ENCODE data around the gene ASIC2.

The ASIC2 gene

GRCh38 chr17:33109336-33110072, 183.6 kb downstream of the ASIC2 start:
- Histone ChIP-seq H3K4me3 (ENCODE audit: low read length) (no peak overlapping the region), H3K27me3 (ENCODE audit: insufficient read depth, low read length) (no peaks in the 10 kb centered on the region), H3K9ac (ENCODE audit: low read depth, low read length) (no peak overlapping the region), H3K27ac (ENCODE audit: low read depth, low read length) (no peak overlapping the region), H3K4me1 (ENCODE audit: insufficient read depth, low read length) (no peaks in the 10 kb centered on the region), H3K9me3 (ENCODE audit: insufficient read depth, low read depth, low read length) (no peaks in the 10 kb centered on the region), H3K36me3 (ENCODE audit: insufficient read depth, low read length) (no peaks in the 10 kb centered on the region)
- 93% methylated on average over 5 of the region's 5 CpGs for WGBS

GRCh38 chr17:33106525-33107165, 186.4 kb downstream of the ASIC2 start:
- no peaks in the 10 kb centered on the region for H3K9me3 ChIP-seq (ENCODE audit: insufficient read depth, low read depth, low read length)
- no peaks in the 10 kb centered on the region for H3K4me1 ChIP-seq (ENCODE audit: insufficient read depth, low read length)
- no peak overlapping the region for H3K4me3 ChIP-seq (ENCODE audit: low read length)
- no peaks in the 10 kb centered on the region for H3K36me3 ChIP-seq (ENCODE audit: insufficient read depth, low read length)
- 90% methylated on average over 6 of the region's 6 CpGs for WGBS
- H3K27ac ChIP-seq (ENCODE audit: low read depth, low read length): no peak overlapping the region
- no peaks in the 10 kb centered on the region for H3K27me3 ChIP-seq (ENCODE audit: insufficient read depth, low read length)
- no peak overlapping the region for H3K9ac ChIP-seq (ENCODE audit: low read depth, low read length)

DNA sequence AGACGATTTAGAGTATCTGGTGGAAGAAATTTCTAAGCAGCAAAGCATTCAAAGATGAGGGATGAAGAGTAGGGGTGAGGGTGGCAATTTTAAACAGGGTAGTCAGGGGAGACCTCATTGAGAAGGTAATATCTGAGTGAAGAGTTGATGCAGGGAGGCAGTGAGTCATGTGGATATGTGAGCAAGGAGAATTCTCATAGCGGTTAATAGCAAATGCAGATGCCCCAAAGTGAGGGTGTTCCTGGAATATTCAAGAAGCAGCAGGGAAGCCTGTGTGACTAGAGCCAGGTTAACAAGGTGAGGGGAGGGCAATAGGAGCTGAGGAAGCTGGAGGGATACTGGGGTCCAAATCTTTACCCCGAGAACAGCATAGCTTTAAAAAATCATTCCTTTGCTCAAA, 187.2 kb downstream of the ASIC2 start:
- WGBS: 79% methylated on average over 2 of the region's 3 CpGs
- Histone ChIP-seq H3K36me3 (ENCODE audit: insufficient read depth, low read length) (no peaks in the 10 kb centered on the region), H3K4me3 (ENCODE audit: low read length) (no peak overlapping the region), H3K9ac (ENCODE audit: low read depth, low read length) (no peak overlapping the region), H3K4me1 (ENCODE audit: insufficient read depth, low read length) (no peaks in the 10 kb centered on the region), H3K27me3 (ENCODE audit: insufficient read depth, low read length) (no peaks in the 10 kb centered on the region), H3K9me3 (ENCODE audit: insufficient read depth, low read depth, low read length) (no peaks in the 10 kb centered on the region), H3K27ac (ENCODE audit: low read depth, low read length) (no peak overlapping the region)

DNA sequence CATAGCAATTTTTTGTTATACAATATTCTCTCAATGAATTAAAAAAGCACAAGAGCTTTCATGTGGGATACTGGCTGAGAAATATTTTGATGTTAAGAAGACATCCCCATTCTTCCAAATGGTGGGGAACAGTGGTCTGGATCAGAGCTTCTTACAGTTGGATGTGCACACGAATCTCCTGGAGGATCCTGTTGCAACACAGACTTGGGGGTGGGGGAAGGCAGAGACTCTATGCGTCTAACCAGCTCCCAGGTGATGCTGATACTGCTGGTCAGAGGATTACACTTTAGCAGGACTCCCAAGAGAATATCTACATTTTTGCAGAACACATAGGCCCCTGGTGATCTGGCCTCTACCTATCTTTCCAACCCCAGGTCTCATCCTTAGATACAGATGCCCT, 193.2 kb downstream of the ASIC2 start:
- Histone ChIP-seq H3K9ac (ENCODE audit: low read depth, low read length) (no peak overlapping the region), H3K27ac (ENCODE audit: low read depth, low read length) (no peak overlapping the region), H3K4me3 (ENCODE audit: low read length) (no peak overlapping the region), H3K4me1 (ENCODE audit: insufficient read depth, low read length) (no peaks in the 10 kb centered on the region), H3K27me3 (ENCODE audit: insufficient read depth, low read length) (0 out of 2 replicates have a peak, but pooled peaks cover 4% of the 10 kb centered on the region), H3K36me3 (ENCODE audit: insufficient read depth, low read length) (no peaks in the 10 kb centered on the region), H3K9me3 (ENCODE audit: insufficient read depth, low read depth, low read length) (no peaks in the 10 kb centered on the region)
- 89% methylated on average over 2 of the region's 2 CpGs for whole genome bisulfite sequencing

DNA sequence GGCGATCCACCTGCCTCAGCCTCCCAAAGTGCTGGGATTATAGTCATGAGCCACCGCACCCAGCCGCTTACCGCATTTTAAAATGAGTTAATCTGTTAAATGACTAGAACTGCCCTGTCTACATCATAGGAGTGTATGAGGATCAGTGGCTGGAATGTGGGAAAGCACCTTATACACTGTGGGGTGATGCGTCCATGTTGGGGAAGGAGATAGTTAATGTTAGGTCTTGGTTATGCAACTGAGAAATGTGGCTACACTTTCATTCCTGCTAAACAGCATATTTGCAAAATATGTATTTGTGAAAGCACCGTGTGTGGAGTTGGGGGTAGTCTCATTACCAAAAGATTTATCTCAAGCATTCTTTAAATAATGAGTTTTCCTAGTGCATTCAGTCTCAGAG, 193.8 kb downstream of the ASIC2 start:
- Histone ChIP-seq H3K9me3 (ENCODE audit: insufficient read depth, low read depth, low read length) (no peaks in the 10 kb centered on the region), H3K9ac (ENCODE audit: low read depth, low read length) (no peak overlapping the region), H3K4me1 (ENCODE audit: insufficient read depth, low read length) (no peaks in the 10 kb centered on the region), H3K4me3 (ENCODE audit: low read length) (no peak overlapping the region), H3K27me3 (ENCODE audit: insufficient read depth, low read length) (0 out of 2 replicates have a peak, but pooled peaks cover 4% of the 10 kb centered on the region), H3K36me3 (ENCODE audit: insufficient read depth, low read length) (no peaks in the 10 kb centered on the region), H3K27ac (ENCODE audit: low read depth, low read length) (no peak overlapping the region)
- 95% methylated on average over 5 of the region's 6 CpGs for WGBS

- H3K36me3 ChIP-seq (ENCODE audit: insufficient read depth, low read length): no peaks in the 10 kb centered on the region
- 90% methylated on average over 8 of the region's 8 CpGs for WGBS
- no peak overlapping the region for H3K4me3 ChIP-seq (ENCODE audit: low read length)
- H3K9ac ChIP-seq (ENCODE audit: low read depth, low read length): no peak overlapping the region
- H3K4me1 ChIP-seq (ENCODE audit: insufficient read depth, low read length): no peaks in the 10 kb centered on the region
- no peaks in the 10 kb centered on the region for H3K9me3 ChIP-seq (ENCODE audit: insufficient read depth, low read depth, low read length)
- H3K27ac ChIP-seq (ENCODE audit: low read depth, low read length): no peak overlapping the region
- 0 out of 2 replicates have a peak, but pooled peaks cover 4% of the 10 kb centered on the region for H3K27me3 ChIP-seq (ENCODE audit: insufficient read depth, low read length)
Measured at GRCh38 chr17:33097411-33097810, 195.7 kb downstream of the ASIC2 start.

- Histone ChIP-seq H3K4me3 (ENCODE audit: low read length) (no peak overlapping the region), H3K36me3 (ENCODE audit: insufficient read depth, low read length) (no peaks in the 10 kb centered on the region), H3K9me3 (ENCODE audit: insufficient read depth, low read depth, low read length) (no peaks in the 10 kb centered on the region), H3K4me1 (ENCODE audit: insufficient read depth, low read length) (no peaks in the 10 kb centered on the region), H3K27ac (ENCODE audit: low read depth, low read length) (no peak overlapping the region), H3K27me3 (ENCODE audit: insufficient read depth, low read length) (0 out of 2 replicates have a peak, but pooled peaks cover 4% of the 10 kb centered on the region), H3K9ac (ENCODE audit: low read depth, low read length) (no peak overlapping the region)
- 95% methylated on average over 4 of the region's 4 CpGs for WGBS
Measured at GRCh38 chr17:33096161-33096560, 196.9 kb downstream of the ASIC2 start.

GRCh38 chr17:33091271-33091670, 201.8 kb downstream of the ASIC2 start:
- WGBS: 86% methylated on average over 5 of the region's 5 CpGs
- no peaks in the 10 kb centered on the region for H3K27me3 ChIP-seq (ENCODE audit: insufficient read depth, low read length)
- no peaks in the 10 kb centered on the region for H3K36me3 ChIP-seq (ENCODE audit: insufficient read depth, low read length)
- H3K9me3 ChIP-seq (ENCODE audit: insufficient read depth, low read depth, low read length): no peaks in the 10 kb centered on the region
- no peaks in the 10 kb centered on the region for H3K4me1 ChIP-seq (ENCODE audit: insufficient read depth, low read length)
- no peak overlapping the region for H3K27ac ChIP-seq (ENCODE audit: low read depth, low read length)
- no peak overlapping the region for H3K4me3 ChIP-seq (ENCODE audit: low read length)
- H3K9ac ChIP-seq (ENCODE audit: low read depth, low read length): no peak overlapping the region

DNA sequence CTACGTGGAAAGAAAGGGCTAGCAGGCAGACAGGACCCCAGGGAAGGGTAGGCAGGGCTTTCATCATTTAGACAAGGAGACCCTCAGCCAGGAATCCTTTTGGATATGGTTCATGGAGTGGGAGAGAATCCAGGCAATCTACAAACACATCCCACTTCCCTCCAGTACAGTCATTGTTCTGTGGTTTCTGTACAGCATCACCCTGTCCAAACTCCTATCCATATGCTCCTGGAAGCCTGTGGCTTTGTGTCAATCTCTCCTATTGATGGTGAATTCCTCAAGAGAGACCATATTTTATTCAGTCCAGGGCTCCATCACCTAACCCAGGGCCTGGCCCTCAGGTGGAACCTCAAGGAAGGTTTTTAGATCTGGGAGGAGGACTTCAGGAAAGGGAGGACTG, 202.3 kb downstream of the ASIC2 start:
- Histone ChIP-seq H3K9me3 (ENCODE audit: insufficient read depth, low read depth, low read length) (no peaks in the 10 kb centered on the region), H3K36me3 (ENCODE audit: insufficient read depth, low read length) (no peaks in the 10 kb centered on the region), H3K9ac (ENCODE audit: low read depth, low read length) (no peak overlapping the region), H3K27me3 (ENCODE audit: insufficient read depth, low read length) (no peaks in the 10 kb centered on the region), H3K27ac (ENCODE audit: low read depth, low read length) (no peak overlapping the region), H3K4me3 (ENCODE audit: low read length) (no peak overlapping the region), H3K4me1 (ENCODE audit: insufficient read depth, low read length) (no peaks in the 10 kb centered on the region)
- 82% methylated on average over 1 of the region's 1 CpG for WGBS

GRCh38 chr17:33086878-33087277, 206.2 kb downstream of the ASIC2 start:
- Histone ChIP-seq H3K9me3 (ENCODE audit: insufficient read depth, low read depth, low read length) (no peaks in the 10 kb centered on the region), H3K9ac (ENCODE audit: low read depth, low read length) (no peak overlapping the region), H3K27me3 (ENCODE audit: insufficient read depth, low read length) (no peaks in the 10 kb centered on the region), H3K27ac (ENCODE audit: low read depth, low read length) (no peak overlapping the region), H3K4me1 (ENCODE audit: insufficient read depth, low read length) (no peaks in the 10 kb centered on the region), H3K4me3 (ENCODE audit: low read length) (no peak overlapping the region), H3K36me3 (ENCODE audit: insufficient read depth, low read length) (no peaks in the 10 kb centered on the region)

DNA sequence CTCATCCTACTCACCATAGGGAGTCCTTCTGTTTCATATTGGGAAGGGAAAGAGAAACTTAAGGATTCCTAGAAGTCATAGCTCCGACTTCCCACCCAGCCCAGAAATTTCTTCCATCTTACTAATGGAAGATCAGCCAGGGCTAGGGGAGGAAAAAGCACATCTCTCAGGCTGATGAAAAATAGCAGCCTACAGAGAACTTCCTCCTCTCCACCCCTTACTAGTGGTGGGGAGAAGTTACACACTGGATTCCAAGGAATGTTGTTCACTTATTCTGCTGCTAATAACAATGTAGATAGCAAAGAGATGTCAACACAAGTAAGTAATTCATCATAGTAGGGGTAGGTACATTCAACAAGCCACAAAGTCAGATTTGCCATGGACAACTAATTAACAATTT, 207.1 kb downstream of the ASIC2 start:
- H3K4me3 ChIP-seq (ENCODE audit: low read length): no peak overlapping the region
- H3K9ac ChIP-seq (ENCODE audit: low read depth, low read length): no peak overlapping the region
- no CpG with 5 or more reads among the region's 1 CpG for WGBS
- H3K36me3 ChIP-seq (ENCODE audit: insufficient read depth, low read length): no peaks in the 10 kb centered on the region
- H3K27ac ChIP-seq (ENCODE audit: low read depth, low read length): no peak overlapping the region
- no peaks in the 10 kb centered on the region for H3K9me3 ChIP-seq (ENCODE audit: insufficient read depth, low read depth, low read length)
- no peaks in the 10 kb centered on the region for H3K27me3 ChIP-seq (ENCODE audit: insufficient read depth, low read length)
- H3K4me1 ChIP-seq (ENCODE audit: insufficient read depth, low read length): no peaks in the 10 kb centered on the region

Data from HUES64 (cell line).